H9 (cell line): ENCODE measurements around the gene LACTB. TPM values are rescaled to one million over a fixed set of nuclear protein-coding genes. Genes with fewer than 3 reads are reported as not detected.

ENCODE experiments used
- DNase-seq: peaks from one replicate; pipeline ENCODE4 v3.0.0-alpha.2; 2017
- H2AFZ ChIP-seq: one replicate; pipeline ENCODE4 v1.6.1; 2013; ENCODE audit warnings: mild to moderate bottlenecking, low read length, control low read depth, moderate library complexity
- H2AK5ac ChIP-seq: 2 replicates; pipeline ENCODE4 v1.6.1; 2013; ENCODE audit warnings: low read length, control low read depth, mixed read lengths; ENCODE audit not compliant: insufficient read length
- H2BK120ac ChIP-seq: one replicate; pipeline ENCODE4 v1.6.1; 2013; ENCODE audit warnings: low read depth, mild to moderate bottlenecking, low read length, control low read depth, inconsistent platforms; ENCODE audit not compliant: poor library complexity, severe bottlenecking
- H2BK12ac ChIP-seq: 2 replicates; pipeline ENCODE4 v1.6.1; 2013; ENCODE audit warnings: low read length, control low read depth, mixed read lengths, low read depth; ENCODE audit not compliant: insufficient read length
- H2BK15ac ChIP-seq: 2 replicates; pipeline ENCODE4 v1.6.1; 2013; ENCODE audit warnings: low read depth, low read length, control low read depth
- H2BK20ac ChIP-seq: one replicate; pipeline ENCODE4 v1.6.1; 2013; ENCODE audit warnings: low read depth, mild to moderate bottlenecking, low read length, control low read depth, inconsistent platforms; ENCODE audit not compliant: poor library complexity, severe bottlenecking
- H2BK5ac ChIP-seq: 2 replicates; pipeline ENCODE4 v1.6.1; 2013; ENCODE audit warnings: low read length, control low read depth, mixed read lengths; ENCODE audit not compliant: insufficient read length
- H3K14ac ChIP-seq: 2 replicates; pipeline ENCODE4 v1.6.1; 2013; ENCODE audit warnings: low read length, control low read depth; ENCODE audit not compliant: insufficient read depth
- H3K18ac ChIP-seq: 2 replicates; pipeline ENCODE4 v1.6.1; 2013; ENCODE audit warnings: low read depth, mild to moderate bottlenecking, mixed read lengths, low read length, control low read depth; ENCODE audit not compliant: insufficient read length
- H3K23ac ChIP-seq: 2 replicates; pipeline ENCODE4 v1.6.1; 2013; ENCODE audit warnings: low read length, control low read depth, mixed read lengths, low read depth; ENCODE audit not compliant: insufficient read length
- H3K23me2 ChIP-seq: 2 replicates; pipeline ENCODE4 v1.6.1; 2013; ENCODE audit warnings: low read depth, mild to moderate bottlenecking, mixed read lengths, low read length, control low read depth; ENCODE audit not compliant: insufficient read length, poor library complexity, severe bottlenecking
- H3K27ac ChIP-seq: 2 replicates; pipeline ENCODE4 v1.5.1; 2013; ENCODE audit warnings: low read length, control low read depth, mixed read lengths, low read depth; ENCODE audit not compliant: insufficient read length
- H3K27me3 ChIP-seq: 2 replicates; pipeline ENCODE4 v1.6.1; 2013; ENCODE audit warnings: low read length, control low read depth, inconsistent platforms; ENCODE audit not compliant: insufficient read depth
- H3K4ac ChIP-seq: 2 replicates; pipeline ENCODE4 v1.6.1; 2013; ENCODE audit warnings: low read depth, mild to moderate bottlenecking, control low read depth, inconsistent platforms, low read length, moderate library complexity
- H3K4me1 ChIP-seq: 2 replicates; pipeline ENCODE4 v1.6.1; 2013; ENCODE audit warnings: low read length, control low read depth, inconsistent platforms; ENCODE audit not compliant: insufficient read depth
- H3K4me2 ChIP-seq: 2 replicates; pipeline ENCODE4 v1.6.1; 2013; ENCODE audit warnings: low read length, control low read depth, mixed read lengths; ENCODE audit not compliant: insufficient read length, insufficient read depth
- H3K56ac ChIP-seq: 2 replicates; pipeline ENCODE4 v1.6.1; 2013; ENCODE audit warnings: low read depth, mild to moderate bottlenecking, mixed read lengths, low read length, control low read depth; ENCODE audit not compliant: insufficient read length
- H3K79me1 ChIP-seq: 2 replicates; pipeline ENCODE4 v1.6.1; 2013; ENCODE audit warnings: low read depth, mild to moderate bottlenecking, moderate library complexity, low read length, control low read depth, inconsistent platforms; ENCODE audit not compliant: insufficient read depth, poor library complexity, severe bottlenecking
- H3K79me2 ChIP-seq: 2 replicates; pipeline ENCODE4 v1.6.1; 2013; ENCODE audit warnings: low read length, control low read depth, inconsistent platforms; ENCODE audit not compliant: insufficient read depth
- H3K9ac ChIP-seq: 2 replicates; pipeline ENCODE4 v1.6.1; 2013; ENCODE audit warnings: low read length, control low read depth, mixed read lengths; ENCODE audit not compliant: insufficient read length; ENCODE audit errors: extremely low read depth
- H3K9me3 ChIP-seq: one replicate; pipeline ENCODE4 v1.6.1; 2013; ENCODE audit warnings: low read depth, low read length, inconsistent platforms; ENCODE audit not compliant: control insufficient read depth
- H3T11ph ChIP-seq: one replicate; pipeline ENCODE4 v1.6.1; 2013; ENCODE audit warnings: mild to moderate bottlenecking, low read length, control low read depth, inconsistent platforms
- H4K20me1 ChIP-seq: one replicate; pipeline ENCODE4 v1.6.1; 2013; ENCODE audit not compliant: control insufficient read depth, insufficient read length, insufficient read depth
- H4K5ac ChIP-seq: 2 replicates; pipeline ENCODE4 v1.6.1; 2013; ENCODE audit warnings: low read depth, mild to moderate bottlenecking, mixed read lengths, low read length, control low read depth; ENCODE audit not compliant: insufficient read length
- H4K8ac ChIP-seq: replicated peaks from 2 replicates; pipeline ENCODE4 v1.6.1; 2013; ENCODE audit warnings: low read length, control low read depth, mixed read lengths, low read depth; ENCODE audit not compliant: insufficient read length
- H4K91ac ChIP-seq: 2 replicates; pipeline ENCODE4 v1.6.1; 2013; ENCODE audit warnings: low read depth, mild to moderate bottlenecking, moderate library complexity, mixed read lengths, low read length, control low read depth; ENCODE audit not compliant: insufficient read length
- H3K27ac Mint-ChIP-seq, 3 experiments: 2 replicates in 2 of 3; 3 replicates in 1 of 3; pipeline ENCODE4 v1.8.0; 2020 to 2021; ENCODE audit warnings: mixed read lengths in 3 of 3, mild to moderate bottlenecking in 1 of 3, moderate library complexity in 1 of 3
- H3K27me3 Mint-ChIP-seq: 2 replicates; pipeline ENCODE4 v1.8.0; 2021; ENCODE audit warnings: low read depth, mild to moderate bottlenecking, moderate library complexity, mixed read lengths
- H3K36me3 Mint-ChIP-seq, 3 experiments: 2 replicates in 2 of 3; 3 replicates in 1 of 3; pipeline ENCODE4 v1.8.0; 2020 to 2021; ENCODE audit warnings: low read depth in 3 of 3, mixed read lengths in 3 of 3; ENCODE audit not compliant: insufficient read depth in 1 of 3
- H3K4me1 Mint-ChIP-seq, 2 experiments: 2 replicates each; pipeline ENCODE4 v1.8.0; 2020; ENCODE audit warnings: mixed read lengths in 2 of 2
- H3K4me3 Mint-ChIP-seq, 2 experiments: 2 replicates in 1 of 2; 3 replicates in 1 of 2; pipeline ENCODE4 v1.8.0; 2020 to 2021; ENCODE audit warnings: mild to moderate bottlenecking in 2 of 2, mixed read lengths in 2 of 2, moderate library complexity in 1 of 2
- H3K9me3 Mint-ChIP-seq, 2 experiments: 2 replicates in 1 of 2; 3 replicates in 1 of 2; pipeline ENCODE4 v1.8.0; 2020; ENCODE audit warnings: mild to moderate bottlenecking in 2 of 2, mixed read lengths in 2 of 2, moderate library complexity in 1 of 2
- CTCF ChIP-seq: fragments of 200-600 bp; sonication (generic); conservative IDR thresholded peaks from 3 replicates; pipeline ENCODE4 v1.8.0; 2021; ENCODE audit warnings: antibody characterized with exemption, mild to moderate bottlenecking
- WGBS: extraction: QIAGEN DNeasy Blood & Tissue Kit; methylation state at CpG from one replicate; pipeline ENCODE4 v1.1.7; 2013; ENCODE audit warnings: missing lambda C conversion rate, low lambda C conversion rate, mixed read lengths; ENCODE audit not compliant: insufficient read length; ENCODE audit errors: extremely low coverage; 5-methylcytosine and 5-hydroxymethylcytosine counted together
- total RNA-seq: library from RNA; stranded (reverse); gene quantifications from 2 replicates; pipeline ENCODE4 v1.2.1, GENCODE V29; 2021

LACTB gene
- total RNA-seq, 1 experiment from 2014 or later = 10.3 TPM

GRCh38 chr15:63085289-63085688 is 36.4 kb upstream of the LACTB start:
- H2AK5ac ChIP-seq = no peak overlapping the region
- no peak overlapping the region for H3K18ac ChIP-seq
- H3K23ac ChIP-seq = no peak overlapping the region
- Mint-ChIP-seq H3K4me1 (peaks cover 65 to 67% of the 10 kb centered on the region in 2 experiments), H3K36me3 (no peaks in the 10 kb centered on the region; a peak in 2 of 7 replicates), H3K9me3 (no peaks in the 10 kb centered on the region; a peak in 1 of 5 replicates), H3K27me3 (no peaks in the 10 kb centered on the region), H3K4me3 (no peak overlapping the region), H3K27ac (no peak overlapping the region)
- H3K23me2 ChIP-seq = no peaks in the 10 kb centered on the region
- no peaks in the 10 kb centered on the region for H4K20me1 ChIP-seq
- DNase-seq = no peak
- H3K56ac ChIP-seq = no peak overlapping the region
- H2BK120ac ChIP-seq = no peak overlapping the region
- no peak overlapping the region for H3K14ac ChIP-seq
- no peak for TF ChIP-seq CTCF
- H3K4me1 ChIP-seq = peaks cover 27% of the 10 kb centered on the region; the same call in 1 of the 2 replicates
- H3T11ph ChIP-seq = no peak overlapping the region
- H3K9ac ChIP-seq = no peak overlapping the region
- H4K8ac ChIP-seq = no peak overlapping the region
- no peaks in the 10 kb centered on the region for H3K27me3 ChIP-seq
- H3K4ac ChIP-seq = no peak overlapping the region
- H2BK5ac ChIP-seq = no peak overlapping the region
- H4K91ac ChIP-seq = no peak overlapping the region
- no peaks in the 10 kb centered on the region for H3K79me2 ChIP-seq
- H2BK15ac ChIP-seq = no peak overlapping the region
- H4K5ac ChIP-seq = no peak overlapping the region
- no peak overlapping the region for H3K27ac ChIP-seq
- WGBS = 100% methylated on average over 1 of the region's 4 CpGs
- no peak overlapping the region for H2BK20ac ChIP-seq
- no peak overlapping the region for H3K4me2 ChIP-seq
- H2BK12ac ChIP-seq = no peak overlapping the region
- no peak overlapping the region for H2AFZ ChIP-seq
- no peaks in the 10 kb centered on the region for H3K79me1 ChIP-seq
- H3K9me3 ChIP-seq = no peaks in the 10 kb centered on the region
